Erythroblast (primary cell): ENCODE results near the gene H6PD.

ENCODE experiments used
- DNase-seq, 2 experiments: peaks; one replicate each; lab custom pipeline; 2025; lab: John Stamatoyannopoulos, UW
- GATA1 ChIP-seq: IDR thresholded peaks from 2 replicates; pipeline ENCODE4 v1.6.1; 2011; ENCODE audit warnings: low read depth, mild to moderate bottlenecking, control low read depth, low read length, moderate library complexity
- POLR2A ChIP-seq: IDR thresholded peaks from 2 replicates; pipeline ENCODE4 v1.6.1; 2011; ENCODE audit warnings: mild to moderate bottlenecking, low read length

The H6PD gene, protein sequence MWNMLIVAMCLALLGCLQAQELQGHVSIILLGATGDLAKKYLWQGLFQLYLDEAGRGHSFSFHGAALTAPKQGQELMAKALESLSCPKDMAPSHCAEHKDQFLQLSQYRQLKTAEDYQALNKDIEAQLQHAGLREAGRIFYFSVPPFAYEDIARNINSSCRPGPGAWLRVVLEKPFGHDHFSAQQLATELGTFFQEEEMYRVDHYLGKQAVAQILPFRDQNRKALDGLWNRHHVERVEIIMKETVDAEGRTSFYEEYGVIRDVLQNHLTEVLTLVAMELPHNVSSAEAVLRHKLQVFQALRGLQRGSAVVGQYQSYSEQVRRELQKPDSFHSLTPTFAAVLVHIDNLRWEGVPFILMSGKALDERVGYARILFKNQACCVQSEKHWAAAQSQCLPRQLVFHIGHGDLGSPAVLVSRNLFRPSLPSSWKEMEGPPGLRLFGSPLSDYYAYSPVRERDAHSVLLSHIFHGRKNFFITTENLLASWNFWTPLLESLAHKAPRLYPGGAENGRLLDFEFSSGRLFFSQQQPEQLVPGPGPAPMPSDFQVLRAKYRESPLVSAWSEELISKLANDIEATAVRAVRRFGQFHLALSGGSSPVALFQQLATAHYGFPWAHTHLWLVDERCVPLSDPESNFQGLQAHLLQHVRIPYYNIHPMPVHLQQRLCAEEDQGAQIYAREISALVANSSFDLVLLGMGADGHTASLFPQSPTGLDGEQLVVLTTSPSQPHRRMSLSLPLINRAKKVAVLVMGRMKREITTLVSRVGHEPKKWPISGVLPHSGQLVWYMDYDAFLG

DNA sequence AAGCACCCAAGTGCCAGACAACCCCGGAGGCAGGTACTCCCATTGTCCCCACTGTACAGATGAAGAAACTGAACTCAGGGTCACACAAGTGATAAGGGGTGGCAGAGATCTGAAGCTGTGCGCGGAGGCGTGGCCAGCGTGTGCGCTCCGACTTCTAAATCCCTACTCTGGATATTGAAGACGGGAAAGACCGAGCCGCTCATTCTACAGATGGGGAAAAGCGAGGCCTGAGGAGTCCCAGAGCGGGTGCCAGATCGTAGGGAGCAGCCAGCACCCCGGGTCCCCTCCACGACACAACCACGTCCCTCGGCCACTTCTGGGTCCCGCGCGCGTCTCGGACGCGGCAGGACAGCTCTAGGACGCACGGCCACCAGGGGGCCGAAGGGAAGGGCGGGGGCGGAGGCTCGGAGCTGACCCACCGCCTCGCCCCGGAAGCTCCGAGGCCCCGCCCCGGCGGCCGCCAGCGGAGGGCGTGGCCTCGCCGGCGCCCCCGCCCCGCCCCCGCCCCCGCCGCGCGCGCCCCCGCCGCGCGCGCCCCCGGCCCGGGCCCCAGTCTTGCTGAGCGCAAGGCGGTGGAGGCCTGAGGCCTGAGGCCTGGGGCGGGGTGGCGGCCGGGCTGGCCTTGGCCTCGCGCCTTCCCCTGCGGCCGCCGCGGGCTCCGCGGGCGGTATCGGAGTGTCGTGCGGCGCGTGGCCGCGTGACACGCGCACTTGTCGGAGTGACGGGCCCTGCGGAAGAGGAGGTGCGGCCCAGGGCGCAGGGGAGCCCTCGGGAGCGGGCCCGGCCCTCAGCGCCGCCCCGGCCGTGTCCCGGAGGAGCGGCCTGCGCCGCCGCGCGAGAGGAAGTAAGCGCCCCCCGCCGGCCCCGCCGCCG, at the start of gene H6PD:
Gene H6PD, plus strand, starts transcription at position 552 of the 873 bp plus-strand sequence. CDS start 10,161 bp downstream, outside the sequence.
- DNase-seq = peak; percentile 92
- TF ChIP-seq GATA1 (no peak), POLR2A (peak; percentile 58)

- DNase-seq = no peak
- no peak for TF ChIP-seq GATA1
- no peak for TF ChIP-seq POLR2A
Observed at GRCh38 chr1:9186082-9186859, 48.3 kb upstream of the H6PD start.

GRCh38 chr1:9187004-9187403, 47.6 kb upstream of the H6PD start:
- no peak for TF ChIP-seq POLR2A
- no peak for TF ChIP-seq GATA1
- DNase-seq = no peak

- TF ChIP-seq POLR2A (no peak), GATA1 (no peak)
- DNase-seq = no peak
Observed at GRCh38 chr1:9190234-9190633, 44.3 kb upstream of the H6PD start.

DNA sequence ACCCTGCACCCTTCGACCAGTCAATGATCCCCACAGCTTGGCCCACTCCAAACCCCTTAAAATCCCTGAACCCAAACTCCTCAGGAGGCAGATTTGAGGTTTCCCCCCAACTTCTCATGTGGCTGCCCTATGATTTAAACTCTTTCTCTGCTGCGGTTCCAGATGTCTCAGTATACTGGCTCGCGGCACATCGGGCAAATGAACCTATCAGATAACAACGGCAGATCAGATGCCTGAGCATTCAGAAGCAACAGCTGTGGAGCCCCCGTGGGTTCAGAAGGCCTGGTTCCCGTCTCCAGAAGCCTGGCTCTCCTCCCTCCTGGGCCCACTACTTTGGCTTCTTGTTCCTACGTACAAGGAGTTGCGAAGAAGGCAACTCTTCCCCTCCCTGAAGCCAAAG, 43.3 kb upstream of the H6PD start:
- TF ChIP-seq GATA1 = no peak
- no peak for TF ChIP-seq POLR2A
- no peak for DNase-seq

GRCh38 chr1:9192578-9193232, 41.9 kb upstream of the H6PD start:
- TF ChIP-seq POLR2A = no peak
- TF ChIP-seq GATA1 = no peak
- DNase-seq = no peak

GRCh38 chr1:9193233-9193625, 41.3 kb upstream of the H6PD start:
- TF ChIP-seq GATA1 (no peak), POLR2A (no peak)
- DNase-seq = no peak

DNA sequence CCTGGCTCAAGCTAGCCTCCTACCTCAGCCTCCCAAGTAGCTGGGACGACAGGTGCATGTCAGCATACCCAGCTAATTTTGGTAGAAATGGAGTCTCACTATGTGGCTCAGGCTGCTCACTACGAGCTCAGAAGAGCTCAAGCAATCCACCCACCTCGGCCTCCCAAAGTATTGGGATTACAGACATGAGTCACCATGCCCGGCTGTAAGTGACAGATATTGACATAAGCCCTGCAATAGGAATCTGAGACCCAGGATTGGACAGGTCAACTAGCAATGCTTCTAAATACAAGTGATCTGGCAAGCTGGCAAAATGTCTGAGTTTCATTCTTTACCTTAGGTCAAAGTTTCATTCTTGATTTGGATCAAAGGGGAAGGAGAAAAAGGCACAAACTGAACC, 40.5 kb upstream of the H6PD start:
- DNase-seq = no peak
- TF ChIP-seq POLR2A (no peak), GATA1 (no peak)

- DNase-seq = no peak
- no peak for TF ChIP-seq POLR2A
- TF ChIP-seq GATA1 = no peak
Observed at GRCh38 chr1:9195651-9196050, 38.9 kb upstream of the H6PD start.

GRCh38 chr1:9196129-9197040, 38.2 kb upstream of the H6PD start:
- TF ChIP-seq POLR2A = no peak
- TF ChIP-seq GATA1 = no peak
- peak; percentile 19 to 53 for DNase-seq
